ENCODE results near the gene CAPN8.

The CAPN8 gene

DNA sequence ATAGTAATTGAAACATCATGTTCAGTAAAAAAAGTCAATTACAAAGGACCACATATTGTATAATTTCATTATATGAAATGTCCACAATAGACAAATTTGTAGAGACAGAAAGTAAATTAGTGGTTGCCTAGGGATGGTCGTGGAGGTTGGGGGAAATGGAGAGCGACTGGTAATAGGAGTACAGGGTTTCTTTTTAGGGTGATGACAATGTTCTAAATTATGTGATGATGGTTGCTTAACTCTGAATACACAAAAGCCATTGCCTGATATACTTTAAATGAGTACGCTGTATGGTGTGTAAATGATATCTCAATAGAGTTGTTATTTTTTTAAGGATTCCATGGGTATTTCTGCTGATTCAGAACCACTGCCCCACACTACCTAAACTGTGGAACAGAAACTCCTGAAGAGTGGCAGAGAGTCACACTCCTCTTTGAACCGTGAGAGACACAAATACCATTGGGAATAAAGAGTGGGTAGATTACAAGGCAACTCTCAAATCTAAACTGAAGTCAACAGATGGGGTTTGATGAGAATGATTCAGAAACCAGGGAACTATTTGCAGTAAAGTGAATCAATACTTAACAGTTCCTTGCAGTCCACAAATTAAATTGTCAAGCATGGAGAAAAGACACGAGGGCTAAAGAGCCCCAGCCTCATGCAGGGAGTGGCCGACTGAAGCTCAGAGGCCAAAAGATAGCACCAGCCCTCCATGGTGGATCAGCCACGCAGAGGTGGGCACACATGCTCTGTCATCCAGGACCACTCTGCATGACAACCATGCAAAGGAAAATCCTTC lies 118.0 kb downstream of the CAPN8 start:
- no peak for DNase-seq (ENCODE audit: low read depth)
- TF ChIP-seq, protein P1, sequence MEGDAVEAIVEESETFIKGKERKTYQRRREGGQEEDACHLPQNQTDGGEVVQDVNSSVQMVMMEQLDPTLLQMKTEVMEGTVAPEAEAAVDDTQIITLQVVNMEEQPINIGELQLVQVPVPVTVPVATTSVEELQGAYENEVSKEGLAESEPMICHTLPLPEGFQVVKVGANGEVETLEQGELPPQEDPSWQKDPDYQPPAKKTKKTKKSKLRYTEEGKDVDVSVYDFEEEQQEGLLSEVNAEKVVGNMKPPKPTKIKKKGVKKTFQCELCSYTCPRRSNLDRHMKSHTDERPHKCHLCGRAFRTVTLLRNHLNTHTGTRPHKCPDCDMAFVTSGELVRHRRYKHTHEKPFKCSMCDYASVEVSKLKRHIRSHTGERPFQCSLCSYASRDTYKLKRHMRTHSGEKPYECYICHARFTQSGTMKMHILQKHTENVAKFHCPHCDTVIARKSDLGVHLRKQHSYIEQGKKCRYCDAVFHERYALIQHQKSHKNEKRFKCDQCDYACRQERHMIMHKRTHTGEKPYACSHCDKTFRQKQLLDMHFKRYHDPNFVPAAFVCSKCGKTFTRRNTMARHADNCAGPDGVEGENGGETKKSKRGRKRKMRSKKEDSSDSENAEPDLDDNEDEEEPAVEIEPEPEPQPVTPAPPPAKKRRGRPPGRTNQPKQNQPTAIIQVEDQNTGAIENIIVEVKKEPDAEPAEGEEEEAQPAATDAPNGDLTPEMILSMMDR (IDR thresholded peaks at IDR 0.05; ENCODE audit: low read depth, low read length, missing control alignments) = no peak
- H3K4me3 ChIP-seq (ENCODE audit: low read depth, low read length) = no peak overlapping the region

DNA sequence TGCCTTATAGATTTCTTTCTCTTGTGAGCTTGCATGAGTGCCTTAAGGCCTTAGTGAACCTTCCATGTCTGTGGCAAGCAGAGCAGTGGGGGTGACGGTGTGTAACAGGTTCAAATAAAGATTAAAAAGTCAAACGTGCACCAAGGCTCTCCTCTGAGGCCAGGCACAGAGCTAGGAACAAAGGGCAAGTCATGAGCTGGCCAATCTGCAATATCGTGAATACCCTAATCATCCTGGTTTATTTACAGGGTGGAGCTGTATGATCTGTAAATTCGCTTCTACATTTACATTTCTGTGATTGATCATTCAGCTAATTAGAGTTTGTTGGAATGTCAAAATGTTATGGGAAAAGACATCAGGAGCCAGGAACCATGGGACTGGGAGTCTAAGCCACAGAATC lies 120.2 kb downstream of the CAPN8 start:
- H3K4me3 ChIP-seq (ENCODE audit: low read depth, low read length) = no peak overlapping the region
- no peak for DNase-seq (ENCODE audit: low read depth)
- TF ChIP-seq, protein P1 (IDR thresholded peaks at IDR 0.05; ENCODE audit: low read depth, low read length, missing control alignments) = no peak

DNA sequence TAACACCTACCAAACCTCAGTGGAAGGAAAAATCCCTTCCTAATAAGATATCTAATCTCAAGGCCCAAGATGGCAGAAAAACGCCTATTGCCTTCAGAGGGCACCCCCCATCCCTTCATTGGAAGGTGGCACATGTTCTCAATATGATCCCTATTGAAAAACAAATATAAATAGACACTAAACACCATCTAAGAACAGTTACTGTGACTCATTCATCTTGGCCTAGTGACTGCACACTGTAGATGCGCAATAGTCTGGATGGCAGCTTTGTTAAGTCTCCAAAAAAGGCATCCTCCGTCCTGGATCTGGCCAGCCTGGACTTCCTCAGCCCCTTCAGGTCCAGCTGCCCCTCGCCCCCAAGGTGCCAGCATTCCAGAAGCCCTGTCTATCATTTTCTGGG lies 121.9 kb downstream of the CAPN8 start:
- TF ChIP-seq, protein P1 (IDR thresholded peaks at IDR 0.05; ENCODE audit: low read depth, low read length, missing control alignments) = no peak
- H3K4me3 ChIP-seq (ENCODE audit: low read depth, low read length) = no peak overlapping the region
- DNase-seq (ENCODE audit: low read depth) = no peak

DNA sequence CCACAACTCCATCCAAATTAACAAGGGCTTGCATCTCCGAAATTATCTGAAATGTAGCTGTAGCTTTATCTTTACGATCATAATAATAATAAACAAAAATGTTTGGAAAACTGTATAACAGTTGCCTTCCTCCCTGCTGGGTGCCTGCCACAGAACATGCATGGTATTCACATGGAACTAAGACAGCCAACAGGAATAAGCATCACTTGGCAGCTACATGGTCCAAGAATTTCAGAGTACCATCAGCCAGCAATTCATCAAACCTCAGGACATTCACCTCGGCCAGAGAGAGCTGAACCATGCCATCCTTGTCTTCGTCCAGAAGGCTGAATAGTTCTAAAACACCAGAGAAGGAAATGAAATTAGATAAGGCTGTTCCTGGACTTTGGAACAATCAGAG lies 122.7 kb downstream of the CAPN8 start:
- H3K4me3 ChIP-seq (ENCODE audit: low read depth, low read length) = no peak overlapping the region
- DNase-seq (ENCODE audit: low read depth) = no peak
- TF ChIP-seq, protein P1 (IDR thresholded peaks at IDR 0.05; ENCODE audit: low read depth, low read length, missing control alignments) = no peak

DNA sequence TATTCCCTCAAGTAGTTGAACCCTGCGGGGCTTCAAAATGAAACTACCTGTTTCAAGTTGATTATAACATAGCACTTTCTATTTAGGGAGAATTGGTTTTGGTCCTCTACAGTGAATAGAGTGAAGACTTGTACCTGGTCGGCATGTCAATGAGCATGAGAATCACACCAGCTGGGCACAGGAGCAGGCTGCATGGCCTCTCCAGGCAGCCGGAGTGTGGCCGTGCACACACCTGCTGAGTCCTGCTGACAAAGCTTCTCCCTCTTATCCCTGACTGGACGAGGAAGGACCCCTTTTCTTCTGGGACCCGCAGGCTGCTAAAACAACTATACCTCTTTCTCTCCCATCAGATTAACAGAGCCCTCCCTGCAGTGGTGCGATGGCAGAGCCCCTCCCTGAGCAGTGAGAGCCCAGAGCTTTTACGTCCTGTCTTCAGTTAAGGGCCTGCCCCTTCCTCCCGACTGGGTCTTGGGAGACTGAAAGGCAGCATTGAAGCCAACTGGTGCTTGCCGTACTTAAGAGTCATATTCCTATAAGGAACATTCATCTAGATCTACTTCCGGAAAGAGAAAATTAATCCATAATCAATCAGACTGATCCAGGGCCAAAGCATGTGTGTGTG lies 124.9 kb downstream of the CAPN8 start:
- TF ChIP-seq, protein P1 (IDR thresholded peaks at IDR 0.05; ENCODE audit: low read depth, low read length, missing control alignments) = no peak
- DNase-seq (ENCODE audit: low read depth) = no peak
- H3K4me3 ChIP-seq (ENCODE audit: low read depth, low read length) = no peak overlapping the region

DNA sequence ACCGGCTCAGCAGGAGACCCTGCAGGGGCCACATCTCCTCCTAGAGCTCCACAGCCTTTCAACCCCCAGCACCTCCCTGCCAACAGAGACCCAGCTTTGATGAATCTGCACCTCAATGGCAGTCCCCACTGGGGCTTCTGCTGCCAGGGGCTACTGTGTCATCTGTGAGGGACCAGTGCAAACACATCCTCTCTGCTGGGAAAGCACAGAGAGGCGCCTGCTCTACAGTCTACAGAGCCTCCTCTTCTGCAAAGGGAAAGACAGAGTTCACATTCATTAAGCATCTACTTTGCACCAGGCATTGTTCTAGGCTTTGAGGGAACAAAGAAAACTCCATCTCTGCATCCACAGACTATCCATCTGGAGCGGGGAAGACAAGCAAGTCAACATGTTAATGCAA lies 125.8 kb downstream of the CAPN8 start:
- no peak for DNase-seq (ENCODE audit: low read depth)
- TF ChIP-seq, protein P1 (IDR thresholded peaks at IDR 0.05; ENCODE audit: low read depth, low read length, missing control alignments) = no peak
- H3K4me3 ChIP-seq (ENCODE audit: low read depth, low read length) = no peak overlapping the region
